Stimulated activated CD8-positive, alpha-beta memory T cell treated with anti-CD3 and anti-CD28 coated beads, Interleukin-15, amount 100 ng/mL, for 1 hour (primary cell): ENCODE measurements around the gene ZFYVE16.
"Not testable (repeated sequence)": the region's sequence is repeated elsewhere in the genome, so short reads cannot be mapped to it uniquely, and the experiment has no call there.

Experiments
- DNase-seq: peaks from one replicate; pipeline ENCODE4 v3.0.0-alpha.2; 2020; ENCODE audit warnings: low read depth

Gene ZFYVE16

GRCh38 chr5:80487829-80488721 lies 80.2 kb downstream of the ZFYVE16 start, which contains the start of gene FAM151B:
Gene FAM151B (plus strand): TSS chr5:80488100. CDS start chr5:80488124, 24 bp downstream.
- peak; percentile 31 for DNase-seq

GRCh38 chr5:80491296-80491695 lies 83.4 kb downstream of the ZFYVE16 start:
- no peak for DNase-seq

- no peak for DNase-seq
Observed at GRCh38 chr5:80492741-80493140, 84.9 kb downstream of the ZFYVE16 start.

GRCh38 chr5:80493443-80493842 lies 85.6 kb downstream of the ZFYVE16 start:
- DNase-seq, result not testable (repeated sequence)

- no peak for DNase-seq
Observed at GRCh38 chr5:80495891-80496290, 88.0 kb downstream of the ZFYVE16 start.

- no peak for DNase-seq
Observed at GRCh38 chr5:80502800-80503199, 94.9 kb downstream of the ZFYVE16 start.

GRCh38 chr5:80503641-80504040 lies 95.8 kb downstream of the ZFYVE16 start:
- no peak for DNase-seq

GRCh38 chr5:80504833-80505232 lies 97.0 kb downstream of the ZFYVE16 start:
- no peak for DNase-seq

GRCh38 chr5:80507663-80508062 lies 99.8 kb downstream of the ZFYVE16 start:
- DNase-seq, result no peak

- DNase-seq, result no peak
Observed at GRCh38 chr5:80508844-80509243, 101.0 kb downstream of the ZFYVE16 start.

- no peak for DNase-seq
Observed at GRCh38 chr5:80509362-80509761, 101.5 kb downstream of the ZFYVE16 start.

- no peak for DNase-seq
Observed at GRCh38 chr5:80516826-80517225, 109.0 kb downstream of the ZFYVE16 start.
